Astrocyte (in vitro differentiated cells and primary cell): ENCODE data around the gene KCNC1. TPM values are rescaled to one million over a fixed set of nuclear protein-coding genes. Genes with fewer than 3 reads are reported as not detected.
A peak's percentile ranks its signal among the peaks of the same experiment; 100 is the strongest.

Experiments
- DNase-seq: peaks from one replicate; pipeline ENCODE4 v3.0.0-alpha.2; 2010; ENCODE audit warnings: low read depth
- FAIRE-seq: peaks from 2 replicates; lab custom pipeline; 2011; peaks lifted over from hg19 to GRCh38; lab: Jason Lieb, UNC
- H2AFZ ChIP-seq: 2 replicates; pipeline ENCODE4 v1.6.0; 2012; ENCODE audit warnings: low read depth, low read length, inconsistent platforms
- H3K27ac ChIP-seq: 2 replicates; pipeline ENCODE4 v1.5.1; 2011; ENCODE audit warnings: low read depth, low read length, inconsistent platforms
- H3K27me3 ChIP-seq: 2 replicates; pipeline ENCODE4 v1.6.0; 2011; ENCODE audit warnings: low read length, inconsistent platforms; ENCODE audit not compliant: insufficient read depth
- H3K36me3 ChIP-seq: 2 replicates; pipeline ENCODE4 v1.5.1; 2011; ENCODE audit warnings: low read length, inconsistent platforms; ENCODE audit not compliant: insufficient read depth
- H3K4me1 ChIP-seq: 2 replicates; pipeline ENCODE4 v1.5.1; 2011; ENCODE audit warnings: low read length, inconsistent platforms; ENCODE audit not compliant: insufficient read depth
- H3K4me2 ChIP-seq: 2 replicates; pipeline ENCODE4 v1.6.0; 2012; ENCODE audit warnings: low read length, inconsistent platforms
- H3K4me3 ChIP-seq: 2 replicates; pipeline ENCODE4 v1.5.1; 2011; ENCODE audit warnings: low read depth, mild to moderate bottlenecking, low read length, inconsistent platforms; ENCODE audit not compliant: insufficient read depth
- H3K79me2 ChIP-seq: 2 replicates; pipeline ENCODE4 v1.6.0; 2012; ENCODE audit warnings: mild to moderate bottlenecking, low read length, inconsistent platforms; ENCODE audit not compliant: insufficient read depth
- H3K9ac ChIP-seq: 2 replicates; pipeline ENCODE4 v1.6.0; 2012; ENCODE audit warnings: mild to moderate bottlenecking, low read length, inconsistent platforms
- H3K9me3 ChIP-seq: 2 replicates; pipeline ENCODE4 v1.5.1; 2012; ENCODE audit warnings: low read depth, mild to moderate bottlenecking, low read length, inconsistent platforms; ENCODE audit not compliant: insufficient read depth
- H4K20me1 ChIP-seq: 2 replicates; pipeline ENCODE4 v1.6.0; 2012; ENCODE audit warnings: low read length, inconsistent platforms; ENCODE audit not compliant: insufficient read depth
- H3K27ac Mint-ChIP-seq: one replicate; pipeline ENCODE4 v1.8.0; 2021; ENCODE audit warnings: mild to moderate bottlenecking, mixed read lengths; ENCODE audit not compliant: unreplicated experiment
- H3K27me3 Mint-ChIP-seq: one replicate; pipeline ENCODE4 v1.8.0; 2021; ENCODE audit warnings: low read depth, mixed read lengths; ENCODE audit not compliant: unreplicated experiment
- H3K36me3 Mint-ChIP-seq: one replicate; pipeline ENCODE4 v1.8.0; 2021; ENCODE audit warnings: low read depth, mixed read lengths; ENCODE audit not compliant: unreplicated experiment
- H3K4me1 Mint-ChIP-seq: one replicate; pipeline ENCODE4 v1.8.0; 2021; ENCODE audit warnings: low read depth, mixed read lengths; ENCODE audit not compliant: unreplicated experiment
- H3K4me3 Mint-ChIP-seq: one replicate; pipeline ENCODE4 v1.8.0; 2021; ENCODE audit warnings: mild to moderate bottlenecking, moderate library complexity, mixed read lengths; ENCODE audit not compliant: unreplicated experiment
- H3K9me3 Mint-ChIP-seq: one replicate; pipeline ENCODE4 v1.8.0; 2021; ENCODE audit warnings: mild to moderate bottlenecking, mixed read lengths; ENCODE audit not compliant: unreplicated experiment
- CTCF ChIP-seq: IDR thresholded peaks from 2 replicates; pipeline ENCODE4 v1.5.1; 2011; ENCODE audit warnings: low read depth, mild to moderate bottlenecking, inconsistent platforms, low read length, moderate library complexity; ENCODE audit not compliant: insufficient read depth
- EZH2 ChIP-seq: IDR thresholded peaks from 2 replicates; pipeline ENCODE4 v1.6.1; 2012; ENCODE audit warnings: mild to moderate bottlenecking, low read length, inconsistent platforms; ENCODE audit not compliant: insufficient read depth
- total RNA-seq: library from RNA; stranded (reverse); gene quantifications from 2 replicates; pipeline ENCODE4 v1.2.1, GENCODE V29; 2021

The KCNC1 gene
- total RNA-seq, 1 donor from 2014 or later = 0.05 TPM

- Mint-ChIP-seq H3K27me3 (peaks cover 5% of the 10 kb centered on the region), H3K27ac (no peak overlapping the region), H3K4me1 (no peaks in the 10 kb centered on the region), H3K36me3 (no peaks in the 10 kb centered on the region), H3K9me3 (no peaks in the 10 kb centered on the region), H3K4me3 (no peak overlapping the region)
- Histone ChIP-seq H3K4me1 (peaks cover 10% of the 10 kb centered on the region), H3K79me2 (no peaks in the 10 kb centered on the region), H3K4me2 (no peak overlapping the region), H3K27ac (no peak overlapping the region), H3K9me3 (no peaks in the 10 kb centered on the region), H3K36me3 (no peaks in the 10 kb centered on the region), H3K27me3 (no peaks in the 10 kb centered on the region), H3K9ac (no peak overlapping the region), H4K20me1 (peaks cover 9% of the 10 kb centered on the region), H2AFZ (no peak overlapping the region), H3K4me3 (no peak overlapping the region)
- DNase-seq = peak; percentile 39
- FAIRE-seq = no peak
- TF ChIP-seq CTCF = no peak
- no peak for TF ChIP-seq EZH2
Observed at GRCh38 chr11:17810746-17811145, 76.2 kb downstream of the KCNC1 start.

GRCh38 chr11:17811352-17811751, 76.8 kb downstream of the KCNC1 start:
- DNase-seq = no peak
- Histone ChIP-seq H4K20me1 (peaks cover 9% of the 10 kb centered on the region), H3K4me3 (no peak overlapping the region), H3K4me1 (peaks cover 10% of the 10 kb centered on the region), H3K27me3 (no peaks in the 10 kb centered on the region), H3K9me3 (no peaks in the 10 kb centered on the region), H3K79me2 (no peaks in the 10 kb centered on the region), H3K9ac (no peak overlapping the region), H2AFZ (no peak overlapping the region), H3K27ac (no peak overlapping the region), H3K4me2 (no peak overlapping the region), H3K36me3 (no peaks in the 10 kb centered on the region)
- H3K4me1 Mint-ChIP-seq = no peaks in the 10 kb centered on the region
- H3K4me3 Mint-ChIP-seq = no peak overlapping the region
- no peak for TF ChIP-seq EZH2
- no peak for TF ChIP-seq CTCF
- H3K36me3 Mint-ChIP-seq = no peaks in the 10 kb centered on the region
- no peak for FAIRE-seq
- no peaks in the 10 kb centered on the region for H3K9me3 Mint-ChIP-seq
- H3K27me3 Mint-ChIP-seq = peaks cover 5% of the 10 kb centered on the region
- H3K27ac Mint-ChIP-seq = no peak overlapping the region

GRCh38 chr11:17812091-17812864, 77.7 kb downstream of the KCNC1 start:
- no peak overlapping the region for H3K4me2 ChIP-seq
- no peak overlapping the region for H3K4me3 Mint-ChIP-seq
- no peaks in the 10 kb centered on the region for H3K4me1 Mint-ChIP-seq
- H3K27me3 Mint-ChIP-seq = peaks cover 7% of the 10 kb centered on the region
- no peak overlapping the region for H3K27ac Mint-ChIP-seq
- no peaks in the 10 kb centered on the region for H3K79me2 ChIP-seq
- no peak overlapping the region for H2AFZ ChIP-seq
- peaks cover 9% of the 10 kb centered on the region for H4K20me1 ChIP-seq
- H3K36me3 ChIP-seq = no peaks in the 10 kb centered on the region
- H3K27ac ChIP-seq = no peak overlapping the region
- no peak for TF ChIP-seq CTCF
- no peak for TF ChIP-seq EZH2
- H3K27me3 ChIP-seq = no peaks in the 10 kb centered on the region
- H3K9ac ChIP-seq = no peak overlapping the region
- peaks cover 10% of the 10 kb centered on the region for H3K4me1 ChIP-seq
- no peaks in the 10 kb centered on the region for H3K36me3 Mint-ChIP-seq
- DNase-seq (no peak), FAIRE-seq (no peak)
- H3K9me3 Mint-ChIP-seq = no peaks in the 10 kb centered on the region
- H3K9me3 ChIP-seq = no peaks in the 10 kb centered on the region
- H3K4me3 ChIP-seq = no peak overlapping the region
